Psoas muscle (tissue), 8 donors: Measurements from ENCODE around the gene ZMAT5. TPM values are rescaled to one million over a fixed set of nuclear protein-coding genes. Genes with fewer than 3 reads are reported as not detected.

Source experiments
- ATAC-seq, 4 donors: fragments of 200-7000 bp; cut with Tn5 transposase; one replicate each; pipeline ENCODE4 v1.9.1; 2020; ENCODE audit warnings: moderate library complexity in 3 of 4, mild to moderate bottlenecking in 2 of 4
- DNase-seq, 2 donors: peaks; one replicate each; pipeline ENCODE4 v3.0.0-alpha.2; 2020
- H3K27ac ChIP-seq: fragments of 200-600 bp; one replicate; pipeline ENCODE4 v1.8.0; 2022
- H3K27me3 ChIP-seq, 3 donors: fragments of 200-600 bp in 1 of 3; one replicate each; pipeline versions ENCODE4 v1.6.1 to v1.8.0; 2013 to 2022; ENCODE audit warnings: low read length in 2 of 3, mild to moderate bottlenecking in 2 of 3, moderate library complexity in 1 of 3; ENCODE audit not compliant: insufficient read depth in 3 of 3
- H3K36me3 ChIP-seq, 2 donors: fragments of 200-600 bp in 1 of 2; one replicate each; pipeline versions ENCODE4 v1.6.1 to v1.8.0; 2013 to 2022; ENCODE audit warnings: low read depth in 1 of 2, mild to moderate bottlenecking in 1 of 2, moderate library complexity in 1 of 2; ENCODE audit not compliant: insufficient read depth in 1 of 2
- H3K4me1 ChIP-seq: fragments of 200-600 bp; one replicate; pipeline ENCODE4 v1.8.0; 2022
- H3K4me3 ChIP-seq: fragments of 200-600 bp; one replicate; pipeline ENCODE4 v1.8.0; 2022; ENCODE audit warnings: mild to moderate bottlenecking
- H3K9me3 ChIP-seq: fragments of 200-600 bp; one replicate; pipeline ENCODE4 v1.8.0; 2022
- CTCF ChIP-seq: fragments of 200-600 bp; IDR thresholded peaks from one replicate; pipeline ENCODE4 v1.8.0; 2022; ENCODE audit warnings: antibody characterized with exemption
- WGBS, 3 donors: extraction: QIAGEN DNeasy Blood & Tissue Kit; methylation state at CpG; one replicate each; pipeline versions ENCODE4 v1.1.6 to v1.1.7; 2013; 5-methylcytosine and 5-hydroxymethylcytosine counted together
- intact Hi-C, 2 donors: fragments of 100-400 bp; cut with DNase I; formaldehyde crosslinking; loops; one replicate each; pipeline versions ENCODE4 v1.11.0 to v1.14.2; 2022
- polyA plus RNA-seq, 3 donors: library from polyadenylated mRNA; stranded (reverse); fragments of 200-250 nt; gene quantifications; one replicate each; pipeline ENCODE4 v1.2.3, GENCODE V29; 2013
- total RNA-seq, 4 donors: library from RNA; stranded (reverse); fragmentation: NEBNext Ultra II Directional in 2 of 4; extraction: Animal tissue kit (Norgen Biotek cat#: 25700) in 2 of 4; gene quantifications; one replicate each; pipeline versions ENCODE4 v1.2.1 to v1.2.4, GENCODE V29; 2021 to 2023
- donor health status: healthy with polysubstance abuse.
- donor health status: DM: no; HTN: no; CAD: no; lungs with moderate emphysema.
- donor health status: Bipolar disorder and iron deficiency.
- donor health status: healthy.
- donor health status: DM: yes; HTN: yes; CAD: no.
- donor health status: DM: no; HTN: no; CAD: no.
- donor health status: DM: no; HTN: no; CAD: no.
- donor health status: DM: yes; HTN: yes; CAD: no.

ZMAT5 gene
- total and polyA plus RNA-seq, 7 donors = 12.1 to 46.1 (median 27.6) TPM

DNA sequence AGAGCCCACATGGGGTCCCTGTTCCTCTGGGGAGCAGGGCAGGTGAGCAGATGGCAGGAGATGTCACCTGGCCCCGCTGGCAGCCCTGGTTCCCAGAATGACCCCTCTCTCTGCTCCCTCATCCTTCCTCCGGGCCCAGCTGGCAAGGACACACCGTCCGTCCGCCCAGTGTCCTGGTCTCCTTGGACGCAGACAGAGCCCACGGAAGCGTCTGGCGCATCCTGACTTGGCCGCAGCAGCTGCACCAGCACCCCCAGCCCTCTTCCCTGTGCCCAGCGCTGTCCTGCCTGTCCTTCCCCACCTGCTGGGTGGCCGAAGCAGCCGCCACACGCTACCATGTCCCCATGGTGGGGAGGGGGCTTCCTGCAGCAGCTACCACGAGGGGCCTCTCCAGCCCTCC, 56.6 kb downstream of the ZMAT5 start:
- Histone ChIP-seq H3K4me3 (no peak overlapping the region), H3K36me3 (no peaks in the 10 kb centered on the region), H3K4me1 (peaks cover 5% of the 10 kb centered on the region), H3K27ac (no peak overlapping the region), H3K9me3 (no peaks in the 10 kb centered on the region), H3K27me3 (peaks cover 0 to 4% (median 0%) of the 10 kb centered on the region in 3 donors)
- no peak for TF ChIP-seq CTCF
- no peak for ATAC-seq
- intact Hi-C loops = no loop called here
- WGBS, 3 donors = 39 to 47% (median 44%) methylated on average over 7 to 15 of the region's 15 CpGs
- no peak for DNase-seq

DNA sequence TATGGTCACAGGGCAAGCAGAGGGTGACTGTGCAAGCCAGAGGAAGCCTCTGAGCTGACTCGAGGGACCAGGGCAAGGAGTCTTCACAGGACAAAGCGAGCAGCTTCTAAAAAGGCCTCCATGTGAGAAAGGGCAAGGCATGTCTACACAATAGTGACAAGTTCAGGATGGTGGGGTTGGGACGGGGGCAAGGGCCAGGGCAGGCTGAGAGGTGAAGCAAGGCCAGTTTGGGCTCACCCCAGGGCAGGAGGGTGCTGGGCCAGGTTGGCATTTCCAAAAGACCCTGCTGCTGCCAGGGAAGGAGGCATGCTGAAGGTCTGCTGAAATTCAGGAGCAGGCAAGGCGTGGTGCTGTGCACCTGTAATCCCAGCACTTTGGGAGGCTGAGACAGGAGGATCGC, 59.3 kb downstream of the ZMAT5 start:
- DNase-seq = no peak
- Histone ChIP-seq H3K27me3 (peaks cover 0 to 2% (median 0%) of the 10 kb centered on the region in 3 donors), H3K4me1 (peaks cover 12% of the 10 kb centered on the region), H3K4me3 (no peak overlapping the region), H3K9me3 (no peaks in the 10 kb centered on the region), H3K27ac (no peak overlapping the region), H3K36me3 (no peaks in the 10 kb centered on the region)
- WGBS, 3 donors = 85 to 90% (median 86%) methylated on average over 5 of the region's 5 CpGs
- no peak for ATAC-seq
- intact Hi-C loops = no loop called here
- TF ChIP-seq CTCF = no peak

DNA sequence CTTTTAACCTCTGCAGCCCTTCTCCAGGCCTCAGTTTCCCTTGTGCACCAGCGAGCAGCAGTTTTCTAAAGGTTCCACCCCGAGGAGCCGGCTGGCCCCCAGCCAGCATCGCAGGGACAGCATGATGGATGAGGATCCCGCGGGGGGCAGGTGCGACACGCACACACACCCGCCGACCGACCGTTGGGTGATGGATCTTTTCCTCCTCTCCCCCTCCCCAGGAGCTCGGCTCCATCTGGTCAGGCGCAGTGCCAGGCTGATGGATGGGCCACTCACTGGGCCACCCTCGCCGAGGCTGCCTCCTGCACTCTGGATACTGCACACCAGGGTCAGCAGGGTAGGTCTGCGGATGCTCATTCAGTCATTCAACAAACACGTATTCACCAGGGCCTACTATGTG, 59.8 kb downstream of the ZMAT5 start:
- no peak overlapping the region for H3K4me3 ChIP-seq
- DNase-seq (no peak), ATAC-seq (no peak)
- H3K27me3 ChIP-seq = peaks cover 0 to 3% (median 0%) of the 10 kb centered on the region in 3 donors
- WGBS, 3 donors = 36 to 48% (median 37%) methylated on average over 18 of the region's 18 CpGs
- no peaks in the 10 kb centered on the region for H3K36me3 ChIP-seq
- H3K27ac ChIP-seq = no peak overlapping the region
- intact Hi-C loops = no loop called here
- no peak for TF ChIP-seq CTCF
- H3K4me1 ChIP-seq = peaks cover 14% of the 10 kb centered on the region
- H3K9me3 ChIP-seq = no peaks in the 10 kb centered on the region

GRCh38 chr22:29706486-29706885, 60.3 kb downstream of the ZMAT5 start:
- peaks cover 0 to 3% (median 0%) of the 10 kb centered on the region in 3 donors for H3K27me3 ChIP-seq
- 62 to 68% (median 66%) methylated on average over 9 of the region's 9 CpGs for WGBS, 3 donors
- no peak overlapping the region for H3K27ac ChIP-seq
- H3K4me3 ChIP-seq = no peak overlapping the region
- peaks cover 19% of the 10 kb centered on the region for H3K4me1 ChIP-seq
- DNase-seq (no peak), ATAC-seq (no peak)
- TF ChIP-seq CTCF = no peak
- no peaks in the 10 kb centered on the region for H3K36me3 ChIP-seq
- intact Hi-C loops = no loop called here
- no peaks in the 10 kb centered on the region for H3K9me3 ChIP-seq

DNA sequence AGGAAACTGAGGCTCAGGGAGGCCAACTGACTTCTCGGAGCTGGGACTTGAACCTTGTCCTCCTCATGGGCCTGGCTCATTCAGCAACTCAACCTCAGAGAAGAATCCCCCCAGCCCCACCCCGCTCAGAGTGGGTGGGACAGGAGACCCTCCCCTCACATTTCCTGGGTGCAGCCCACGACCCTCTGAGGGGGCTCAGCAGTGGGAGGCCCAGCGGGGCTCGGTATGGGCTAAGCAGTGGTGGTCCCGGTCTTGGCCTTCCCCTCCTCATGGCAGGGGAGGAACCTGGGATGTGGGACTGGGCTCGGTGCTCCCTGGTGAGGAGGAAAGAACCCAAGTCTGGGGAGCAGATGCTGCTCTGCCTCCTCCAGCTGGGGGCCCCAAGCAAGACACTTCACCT, 61.2 kb downstream of the ZMAT5 start:
- H3K27ac ChIP-seq = no peak overlapping the region
- no peak overlapping the region for H3K4me3 ChIP-seq
- peaks cover 0 to 3% (median 0%) of the 10 kb centered on the region in 3 donors for H3K27me3 ChIP-seq
- no peak for TF ChIP-seq CTCF
- DNase-seq (no peak), ATAC-seq (no peak)
- WGBS, 3 donors = 77 to 87% (median 82%) methylated on average over 7 of the region's 7 CpGs
- H3K4me1 ChIP-seq = peaks cover 16% of the 10 kb centered on the region
- intact Hi-C loops = no loop called here
- no peaks in the 10 kb centered on the region for H3K9me3 ChIP-seq
- no peaks in the 10 kb centered on the region for H3K36me3 ChIP-seq
